GM10847 (cell line): ENCODE data around the gene TNNT2.

ENCODE experiments used
- POLR2A ChIP-seq: IDR thresholded peaks from 2 replicates; pipeline ENCODE4 v1.6.1; 2011; ENCODE audit not compliant: insufficient read length; ENCODE audit errors: extremely low read depth

Gene TNNT2

DNA sequence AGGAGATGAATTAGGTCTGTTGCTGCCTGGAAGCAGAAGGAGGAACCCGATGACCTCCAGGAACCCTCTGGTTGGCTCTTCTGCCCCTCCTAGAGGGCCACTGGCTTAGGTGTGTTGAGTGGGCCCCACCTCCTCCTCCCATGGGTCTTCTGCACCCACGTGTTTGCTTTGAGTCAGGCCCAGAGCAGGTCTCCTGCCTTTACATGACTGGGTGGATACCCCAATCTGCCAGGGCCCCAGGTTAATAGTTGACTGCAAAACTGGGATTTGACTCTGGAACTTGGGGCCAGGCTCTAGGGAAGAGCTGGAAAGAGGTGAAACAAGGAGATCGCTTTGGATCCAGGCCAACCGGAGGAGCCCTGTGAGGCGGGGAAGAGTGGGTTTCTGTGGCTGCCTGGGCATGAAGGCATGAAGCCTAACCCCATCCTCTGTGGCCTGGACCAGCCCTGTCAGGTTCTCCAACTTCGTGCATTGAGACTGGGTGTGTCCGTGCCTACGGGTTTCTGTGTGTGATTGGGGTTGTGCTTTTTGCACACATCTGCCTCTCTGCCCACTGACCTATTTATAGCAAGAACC is 29.4 kb upstream of the TNNT2 start:
- no peak for TF ChIP-seq POLR2A

DNA sequence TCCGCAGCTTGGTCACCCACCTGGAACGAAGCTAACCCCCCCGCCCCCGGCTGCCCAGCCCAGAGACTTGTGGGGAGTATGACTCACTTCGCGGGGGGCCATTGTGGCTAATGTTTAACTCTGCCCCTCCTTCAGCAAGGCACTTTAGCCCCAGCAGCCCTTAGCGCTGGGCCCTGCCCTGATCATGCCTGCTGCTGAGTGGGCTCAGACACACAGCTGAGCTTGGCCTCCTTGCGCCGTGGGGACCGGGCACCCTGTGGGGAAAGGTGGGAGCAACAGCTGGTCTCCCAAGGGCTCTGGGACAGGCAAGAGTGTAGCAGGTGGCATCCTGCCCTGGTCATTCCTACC is 28.0 kb upstream of the TNNT2 start:
- no peak for TF ChIP-seq POLR2A

DNA sequence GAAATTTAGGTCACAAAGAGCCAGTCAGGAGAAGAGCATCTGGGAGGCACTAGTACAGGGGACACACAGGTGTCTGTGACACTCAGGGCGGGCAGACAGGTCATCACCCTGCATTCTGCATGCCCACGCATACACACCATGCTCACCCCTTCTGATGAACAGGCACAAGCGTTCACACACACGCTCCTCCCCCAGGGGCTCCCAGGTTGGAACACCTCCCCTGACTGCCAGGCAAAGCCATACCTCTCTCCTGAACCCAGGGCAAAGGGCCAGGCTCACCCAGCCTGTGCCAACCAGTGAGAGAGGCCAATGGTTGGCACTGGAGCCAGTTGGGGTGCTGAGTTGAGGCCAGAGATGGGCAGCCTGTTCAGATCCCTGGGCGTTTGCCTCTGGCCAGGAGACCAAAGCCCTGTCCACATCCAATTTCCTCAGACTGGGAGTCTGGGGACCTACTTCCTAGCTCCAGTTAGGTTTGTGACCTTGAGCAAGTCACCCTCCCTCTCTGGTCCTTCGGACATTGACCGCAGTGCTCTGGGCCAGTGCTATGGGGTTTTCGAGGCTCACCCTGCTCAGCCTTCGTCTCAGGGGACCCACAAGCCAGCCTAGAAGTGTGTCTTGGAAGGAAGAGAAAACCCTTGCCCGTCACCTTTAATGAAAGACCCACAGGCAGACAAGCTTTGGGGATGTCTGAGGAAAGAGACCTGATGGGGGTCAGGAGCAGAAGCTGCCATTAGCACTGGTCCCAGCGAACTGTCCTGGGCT is 27.4 kb upstream of the TNNT2 start:
- TF ChIP-seq POLR2A: no peak

DNA sequence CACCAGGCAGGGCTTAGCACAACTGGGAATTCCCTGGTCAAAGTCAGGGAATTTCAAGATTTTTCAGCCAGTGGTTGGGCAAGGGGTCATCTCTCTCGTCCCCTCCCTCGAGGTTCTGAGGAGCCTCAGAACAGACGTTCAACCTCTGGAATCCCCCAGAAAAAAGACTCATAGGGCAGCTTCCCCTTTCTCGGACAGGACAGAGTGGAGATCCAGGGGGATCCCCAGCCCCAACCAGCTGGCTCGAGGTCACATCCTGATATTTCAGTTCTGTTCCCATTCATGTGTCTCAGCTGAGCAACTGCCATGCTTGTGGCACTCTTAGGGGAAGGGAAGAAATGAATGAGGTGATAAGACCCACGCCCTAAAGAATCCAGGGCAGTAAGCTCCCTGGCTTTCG is 26.6 kb upstream of the TNNT2 start:
- no peak for TF ChIP-seq POLR2A

DNA sequence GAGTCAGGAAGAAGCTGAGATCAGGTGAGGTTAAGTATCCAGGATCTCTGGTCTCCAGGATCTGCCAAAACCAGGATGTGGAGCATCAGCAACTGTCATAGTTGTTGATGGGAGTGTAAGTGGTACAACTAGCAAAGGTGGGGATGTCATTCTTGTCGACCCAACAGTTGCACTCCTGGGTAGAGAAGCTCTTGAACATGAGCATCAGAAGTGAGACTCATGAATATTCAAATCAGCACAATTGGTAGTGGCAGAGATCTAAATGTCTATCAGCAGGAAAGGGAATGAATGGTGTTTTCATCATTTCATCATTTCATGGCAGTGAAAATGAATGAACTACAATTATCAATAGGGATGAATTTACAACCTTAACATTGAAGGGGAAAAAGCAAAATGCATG is 25.9 kb upstream of the TNNT2 start:
- no peak for TF ChIP-seq POLR2A

DNA sequence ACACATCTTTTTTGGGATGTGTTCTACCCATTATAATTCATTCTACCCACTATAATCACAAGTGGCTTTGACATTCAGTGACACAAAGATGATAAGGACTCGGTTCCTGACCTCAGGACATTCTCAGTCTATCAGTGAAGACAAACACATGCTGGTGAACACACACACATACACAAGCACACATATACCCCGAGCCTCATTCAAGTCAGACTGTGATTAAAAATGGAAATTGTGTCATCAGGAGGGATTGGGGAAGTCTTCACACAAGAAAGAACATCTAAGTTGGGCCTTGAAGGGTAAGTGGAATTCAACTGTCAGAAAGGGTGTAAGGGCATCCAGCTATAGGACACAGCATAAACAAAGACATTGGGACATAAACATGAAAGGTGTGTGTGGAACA is 24.2 kb upstream of the TNNT2 start:
- TF ChIP-seq POLR2A: no peak

DNA sequence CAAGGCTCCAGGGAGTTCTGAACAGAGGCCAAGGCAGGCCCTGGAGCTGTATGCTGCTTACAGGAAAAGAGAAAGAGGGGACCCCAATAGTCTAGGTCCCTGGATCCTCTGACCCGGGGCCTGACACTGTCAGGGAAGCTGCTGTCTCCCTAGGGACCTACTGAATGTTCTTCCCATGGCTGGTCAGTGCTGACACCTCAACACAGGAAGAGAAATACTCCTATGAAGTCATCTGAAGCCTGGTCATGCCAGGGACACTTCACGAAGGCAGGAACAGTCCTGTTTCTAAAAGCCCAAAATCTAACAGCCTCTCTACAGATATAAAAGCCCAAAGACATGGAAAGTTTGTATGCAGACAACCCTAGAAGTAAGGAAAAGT is 23.4 kb upstream of the TNNT2 start:
- TF ChIP-seq POLR2A: no peak

DNA sequence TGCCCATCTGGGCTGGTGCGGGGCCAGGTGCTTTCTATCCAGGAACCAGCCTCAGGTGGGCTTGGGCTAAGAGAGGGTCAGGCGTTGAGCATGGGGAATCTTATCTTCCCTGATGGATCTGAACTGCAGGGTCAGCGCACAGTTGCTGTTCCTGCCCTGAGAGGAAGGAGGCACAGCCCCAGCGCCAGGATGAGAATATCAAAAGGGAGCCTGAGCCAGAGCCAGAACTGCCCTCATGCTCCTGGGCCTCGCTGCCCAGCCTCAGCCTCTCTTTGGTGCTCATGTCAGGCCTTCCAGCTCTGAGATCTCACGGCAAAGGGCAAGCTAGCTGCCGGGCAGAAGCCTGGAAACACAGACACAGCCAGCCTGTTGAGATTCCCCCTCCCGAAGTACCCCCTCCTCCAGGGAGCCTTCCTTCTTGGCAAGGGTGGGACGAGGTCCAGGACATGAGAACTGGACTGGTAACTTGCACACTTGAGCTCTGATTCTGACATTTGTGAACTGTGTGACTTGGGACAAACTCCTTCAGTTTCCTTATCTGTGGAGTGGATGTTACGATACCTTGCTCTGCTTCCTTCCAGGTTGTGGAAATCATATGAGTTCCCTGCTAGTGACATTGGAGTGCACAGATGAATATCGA is 22.9 kb upstream of the TNNT2 start:
- TF ChIP-seq POLR2A: no peak

DNA sequence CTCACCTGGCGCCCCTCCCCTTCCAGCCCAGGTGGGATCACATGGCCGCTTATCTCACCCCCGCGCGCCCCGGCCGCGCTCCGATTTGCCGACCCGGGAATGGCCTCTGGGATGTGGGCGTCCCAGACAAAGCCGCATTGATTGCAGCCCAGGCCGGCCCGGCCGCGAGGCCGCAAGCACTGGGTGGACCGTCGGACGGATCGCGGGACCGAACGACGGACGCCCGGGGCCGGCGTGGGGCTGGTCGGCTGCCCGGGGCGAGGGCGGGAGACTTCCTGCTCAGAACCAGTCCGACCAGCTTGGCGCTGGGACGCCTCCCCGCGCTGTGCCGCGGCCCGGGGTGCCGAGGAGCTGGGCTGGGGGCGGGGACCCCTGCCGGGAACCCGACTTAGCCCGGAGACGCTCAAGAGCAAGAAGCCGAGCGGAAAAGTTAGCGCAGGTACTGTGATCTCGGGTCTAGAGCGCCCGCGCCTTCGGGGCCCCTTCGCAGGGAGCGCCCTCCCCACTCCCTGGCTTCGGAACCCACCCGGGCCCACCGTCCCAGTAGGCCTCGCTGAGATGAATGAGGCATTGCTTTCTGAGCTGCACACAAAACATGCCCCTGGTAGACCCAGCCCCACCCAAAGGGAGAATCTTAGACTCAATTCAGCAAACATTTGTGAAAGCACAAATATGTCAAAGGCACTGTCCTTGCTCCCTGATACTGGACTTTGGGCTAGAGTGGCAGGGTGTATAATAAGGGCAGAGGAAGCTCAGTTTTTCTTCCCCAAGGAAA is 22.1 kb upstream of the TNNT2 start:
- no peak for TF ChIP-seq POLR2A

DNA sequence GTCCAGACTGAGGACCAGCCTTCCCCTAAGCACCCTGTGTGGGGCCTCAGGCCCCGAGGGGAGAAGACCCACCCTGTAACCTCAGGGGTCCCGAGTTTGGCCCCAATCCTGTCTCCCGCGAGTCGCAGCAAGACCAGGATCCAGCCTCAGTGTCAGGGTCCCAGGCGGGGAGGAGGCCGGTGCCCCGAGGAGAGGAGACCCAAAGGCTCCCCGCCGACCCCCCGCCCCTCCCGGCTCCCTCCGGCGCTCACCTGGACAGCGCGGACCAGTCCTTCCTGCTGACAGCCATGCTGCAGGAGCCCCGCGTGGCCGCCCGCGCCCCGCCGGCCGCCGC is 21.5 kb upstream of the TNNT2 start, which contains the start of gene LAD1:
LAD1 (minus strand) TSS at position 307 of the 334 bp plus-strand sequence; CDS start at position 289, 18 bp downstream.
- TF ChIP-seq POLR2A: no peak

DNA sequence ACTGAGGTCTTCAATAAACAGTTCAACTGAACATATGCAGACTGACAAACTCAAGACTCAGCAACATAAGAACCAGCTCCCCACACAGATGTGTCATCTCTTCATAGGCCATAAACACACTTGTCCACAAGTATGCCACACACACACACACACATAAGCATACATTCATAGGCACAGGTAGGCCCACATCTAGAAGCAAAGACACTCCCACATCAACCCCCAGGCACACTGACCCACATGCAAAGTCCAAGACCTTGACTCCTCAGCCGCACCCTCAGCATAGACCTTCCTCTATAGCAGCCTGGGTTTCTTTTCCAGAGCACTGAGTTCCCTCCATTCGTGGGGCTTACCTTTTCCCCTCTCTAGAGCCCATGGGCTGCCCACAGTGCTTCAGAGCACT is 20.2 kb upstream of the TNNT2 start:
- TF ChIP-seq POLR2A: no peak

DNA sequence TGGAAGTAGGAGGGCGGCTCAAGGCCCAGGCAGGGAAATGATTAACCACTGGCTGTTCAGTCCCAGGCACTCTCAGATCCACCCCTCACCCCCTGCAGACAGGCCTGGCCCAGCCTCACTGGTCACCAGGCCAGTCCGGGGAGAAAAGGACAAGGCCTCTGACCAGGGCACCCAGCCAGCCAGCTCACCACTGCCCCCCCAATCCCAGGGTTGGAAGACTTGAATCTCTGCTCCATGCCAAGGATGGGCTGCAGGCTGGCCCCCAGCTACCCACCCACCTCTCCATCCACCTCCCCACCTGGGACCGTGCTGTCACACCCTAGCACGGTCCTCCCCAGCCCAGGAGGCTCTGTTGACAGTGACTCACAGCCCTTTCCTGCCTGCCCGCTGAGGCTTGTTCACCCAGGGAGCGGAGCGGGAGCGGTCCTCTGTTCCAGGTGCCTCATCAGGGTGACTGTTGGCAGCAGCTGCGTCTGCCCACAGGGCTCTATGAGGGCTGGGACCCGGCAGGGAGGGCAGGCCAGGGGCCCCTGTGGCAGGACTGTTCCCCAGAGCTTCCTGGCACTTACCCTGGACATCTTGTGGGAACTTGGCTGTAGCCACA is 19.5 kb upstream of the TNNT2 start:
- no peak for TF ChIP-seq POLR2A

DNA sequence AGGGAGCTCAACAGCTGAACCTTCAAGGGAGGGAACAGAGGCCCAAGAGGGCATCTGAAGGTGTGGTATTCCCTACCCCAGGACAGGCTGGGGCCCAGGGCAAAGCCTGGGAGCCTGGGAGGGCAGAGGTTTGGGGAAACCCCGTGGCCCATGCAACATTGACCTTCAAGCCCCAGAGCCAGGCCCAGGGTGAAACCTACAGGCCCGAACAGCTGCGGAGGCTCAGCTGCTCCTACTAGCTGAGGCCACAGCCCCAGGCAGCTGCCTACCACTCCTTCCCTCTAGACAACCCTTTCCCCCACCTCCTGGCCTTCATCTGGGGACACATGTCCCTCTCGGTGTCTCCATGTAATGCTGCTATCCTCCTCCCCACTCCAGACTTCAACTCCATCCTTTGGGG is 18.5 kb upstream of the TNNT2 start:
- no peak for TF ChIP-seq POLR2A

DNA sequence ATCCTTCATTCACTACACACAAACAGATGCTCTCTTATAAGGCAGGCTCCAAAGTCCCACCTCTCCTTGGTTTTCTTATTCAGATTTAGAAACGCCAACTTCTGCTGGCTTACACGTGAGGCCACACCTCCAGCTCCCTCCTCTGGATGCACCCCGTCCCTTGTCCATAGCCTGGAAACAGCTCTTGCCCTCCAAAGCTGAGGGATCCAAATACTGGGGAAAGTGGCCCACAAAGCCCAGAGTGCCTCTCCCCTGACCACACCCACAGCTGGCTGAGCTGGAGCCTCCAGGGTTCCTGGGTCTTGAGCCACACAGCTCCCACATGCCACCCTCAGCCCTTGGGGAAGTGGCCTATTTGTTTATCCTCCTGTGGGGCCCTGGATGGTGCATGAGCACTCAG is 17.1 kb upstream of the TNNT2 start:
- no peak for TF ChIP-seq POLR2A

DNA sequence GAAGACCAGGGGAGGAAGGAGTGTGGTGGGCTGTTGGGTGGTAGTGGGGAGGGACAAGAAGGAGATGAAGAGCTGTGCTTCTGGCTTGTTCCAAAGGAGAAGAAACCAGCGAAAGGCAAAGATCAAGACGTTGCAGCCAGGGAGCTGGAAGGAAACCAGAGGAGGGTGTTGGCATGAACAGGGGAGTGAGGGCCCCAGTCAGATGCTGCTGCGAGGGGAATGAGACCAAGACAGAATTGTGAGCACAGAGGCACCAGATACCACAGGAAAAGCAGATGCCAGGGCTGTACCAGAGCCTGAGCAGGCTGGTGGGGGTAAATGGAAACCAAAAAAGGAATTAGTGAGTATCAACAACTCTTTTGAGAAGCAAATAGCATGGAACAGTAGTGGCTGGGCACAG is 15.6 kb upstream of the TNNT2 start:
- no peak for TF ChIP-seq POLR2A
